NCI-H2196 treated with DMSO at 0.1 percent for 48 hours (cell line): Measurements from ENCODE around the gene COL5A1.
"Not testable (repeated sequence)": the region's sequence is repeated elsewhere in the genome, so short reads cannot be mapped to it uniquely, and the experiment has no call there.

Experiments
- DNase-seq: peaks from one replicate; lab custom pipeline; 2025; ENCODE audit not compliant: unreplicated experiment; lab: John Stamatoyannopoulos, UW

The COL5A1 gene

GRCh38 chr9:134690301-134690751 is 48.7 kb downstream of the COL5A1 start:
- no peak for DNase-seq

DNA sequence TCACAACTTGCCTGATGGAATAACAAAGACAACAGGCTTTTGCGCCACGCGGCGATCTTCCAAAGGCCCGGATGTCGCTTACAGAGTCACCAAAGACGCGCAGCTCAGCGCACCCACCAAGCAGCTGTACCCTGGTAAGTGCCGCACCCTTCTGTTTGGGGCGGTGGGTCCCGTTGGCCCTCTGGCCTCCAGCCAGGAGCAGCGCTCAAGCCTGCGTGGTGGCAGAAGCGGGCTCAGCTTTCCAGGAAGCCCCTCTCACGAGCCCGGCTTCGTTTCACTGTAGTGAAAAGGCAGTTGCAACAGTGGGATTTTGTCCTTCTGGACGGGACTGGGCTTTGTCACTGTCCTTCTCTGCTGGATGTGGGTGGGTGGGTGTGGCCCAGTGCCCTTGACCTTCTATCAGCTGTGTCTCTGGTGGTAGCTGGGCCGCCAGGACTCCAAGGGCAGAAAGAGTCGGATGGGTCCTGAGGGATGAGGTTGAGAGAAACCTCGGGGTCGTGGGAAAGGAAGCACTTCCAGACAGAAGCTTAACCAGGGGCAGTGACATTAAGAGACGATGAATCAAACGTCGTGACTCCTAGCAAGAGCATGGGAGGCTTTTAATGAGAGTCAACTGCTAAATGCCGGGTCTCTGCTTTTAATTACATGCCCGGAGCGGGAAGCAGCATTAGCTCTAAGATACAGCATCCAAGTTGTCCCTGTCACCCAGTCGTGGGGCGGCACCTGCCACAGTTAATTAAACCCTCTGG is 49.5 kb downstream of the COL5A1 start:
- DNase-seq: no peak

GRCh38 chr9:134691695-134692572 is 50.3 kb downstream of the COL5A1 start:
- no peak for DNase-seq

GRCh38 chr9:134692573-134692860 is 50.9 kb downstream of the COL5A1 start:
- no peak for DNase-seq

GRCh38 chr9:134693011-134693410 is 51.4 kb downstream of the COL5A1 start:
- no peak for DNase-seq

- DNase-seq: no peak
Measured at GRCh38 chr9:134693641-134694367, 52.2 kb downstream of the COL5A1 start.

DNA sequence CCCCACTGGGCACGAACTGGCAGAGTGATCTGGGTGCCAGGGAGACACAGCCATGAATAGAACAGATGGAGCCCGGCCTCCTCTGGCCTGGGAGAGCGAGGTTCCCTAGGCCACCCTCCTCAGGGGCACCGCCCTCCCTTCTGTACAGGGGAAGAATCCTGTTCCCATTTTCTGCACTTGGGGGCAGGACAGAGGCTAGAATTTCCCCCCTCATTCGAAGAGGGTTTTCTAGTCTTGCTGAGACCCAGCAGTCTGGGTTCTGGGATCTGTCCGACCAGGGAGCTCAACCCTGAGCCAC is 52.7 kb downstream of the COL5A1 start:
- no peak for DNase-seq

GRCh38 chr9:134694714-134695113 is 53.1 kb downstream of the COL5A1 start:
- no peak for DNase-seq

DNA sequence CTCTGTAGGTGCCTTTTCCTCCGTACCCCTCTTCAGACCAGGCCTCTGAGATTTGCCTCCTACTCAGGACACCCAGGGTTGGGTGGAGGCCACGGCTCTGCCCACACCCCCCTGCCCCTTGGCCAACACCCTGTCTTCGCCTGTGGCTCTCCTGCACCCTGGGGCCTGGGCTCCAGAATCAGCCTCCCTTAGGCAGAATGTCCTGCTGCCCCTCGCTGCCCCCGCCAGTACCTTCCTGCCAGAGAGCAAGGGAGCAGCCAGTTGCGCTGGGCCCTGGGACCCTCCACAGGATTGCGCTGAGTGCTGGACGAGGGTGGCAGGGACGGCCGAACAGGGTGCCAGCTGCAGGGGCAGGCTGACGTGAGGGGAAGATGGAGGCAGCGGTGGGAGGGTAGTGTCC is 53.5 kb downstream of the COL5A1 start:
- DNase-seq: no peak

DNA sequence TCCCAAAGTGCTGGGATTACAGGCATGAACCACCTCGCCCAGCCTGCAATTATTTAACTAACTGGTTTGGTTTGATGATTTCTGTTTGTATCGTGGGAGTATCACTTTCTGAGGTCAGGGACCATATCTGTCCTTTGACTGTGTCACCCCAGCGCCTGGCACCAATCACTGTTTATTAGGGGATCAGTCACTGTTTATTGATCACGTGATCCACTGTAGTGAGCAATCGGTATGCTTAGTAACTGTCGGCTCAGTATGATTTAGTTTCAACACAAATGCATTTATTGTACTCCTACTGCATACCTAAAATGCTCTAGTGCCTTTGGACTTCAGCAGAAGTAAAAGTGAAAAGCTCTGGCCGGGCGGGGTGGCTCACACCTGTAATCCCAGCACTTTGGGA is 54.8 kb downstream of the COL5A1 start:
- DNase-seq: no peak

DNA sequence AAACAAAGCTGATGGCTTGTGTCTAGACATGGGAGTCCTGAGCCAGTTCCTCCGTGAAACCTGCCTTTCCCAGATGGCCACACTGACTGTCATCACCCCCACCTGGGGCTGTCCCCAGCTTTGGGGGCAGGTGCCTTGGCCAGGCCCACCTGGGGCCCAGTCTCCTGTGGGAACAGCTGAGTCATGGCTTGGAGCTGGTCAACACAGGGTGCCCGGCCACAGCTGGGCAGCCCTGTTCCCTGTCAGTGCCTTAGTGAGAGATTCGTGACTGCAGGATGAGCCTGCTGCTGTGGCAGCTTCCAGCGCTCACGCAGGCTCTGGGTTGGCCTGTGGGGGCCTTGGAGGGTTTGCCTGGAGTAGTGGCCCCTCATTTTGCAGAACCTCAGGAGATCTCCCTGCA is 56.5 kb downstream of the COL5A1 start:
- no peak for DNase-seq

GRCh38 chr9:134698587-134699342 is 57.2 kb downstream of the COL5A1 start:
- DNase-seq: peak; percentile 21

- no peak for DNase-seq
Measured at GRCh38 chr9:134699343-134699740, 57.7 kb downstream of the COL5A1 start.

DNA sequence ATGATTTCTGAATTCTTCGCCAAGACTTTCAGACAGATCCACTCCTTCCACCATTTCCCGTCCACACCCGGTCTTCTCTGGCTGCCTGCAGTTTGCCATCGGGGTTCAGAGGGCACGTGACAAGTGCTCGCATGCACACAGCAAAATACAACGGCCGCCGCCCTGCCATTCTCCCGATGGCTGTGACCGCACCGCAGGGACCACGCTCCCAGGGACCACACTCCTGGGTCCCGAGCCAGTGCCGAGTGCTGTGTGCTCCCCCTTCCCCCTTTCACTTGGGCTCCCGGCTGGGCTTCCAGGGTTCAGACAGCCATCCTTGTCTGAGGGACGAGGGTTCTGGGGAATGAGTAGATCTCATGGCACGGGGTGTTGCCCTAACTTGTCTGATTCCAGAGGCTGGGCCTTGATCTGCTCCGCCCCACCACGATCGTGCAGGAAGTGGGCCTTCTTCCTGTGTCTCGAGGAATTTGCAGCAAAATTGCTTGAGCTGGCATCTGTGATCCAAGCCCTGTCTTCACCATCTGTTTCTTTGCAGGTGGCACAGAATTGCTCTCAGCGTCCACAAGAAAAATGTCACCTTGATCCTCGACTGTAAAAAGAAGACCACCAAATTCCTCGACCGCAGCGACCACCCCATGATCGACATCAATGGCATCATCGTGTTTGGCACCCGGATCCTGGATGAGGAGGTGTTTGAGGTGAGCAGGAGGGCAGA is 59.2 kb downstream of the COL5A1 start:
- DNase-seq: no peak

DNA sequence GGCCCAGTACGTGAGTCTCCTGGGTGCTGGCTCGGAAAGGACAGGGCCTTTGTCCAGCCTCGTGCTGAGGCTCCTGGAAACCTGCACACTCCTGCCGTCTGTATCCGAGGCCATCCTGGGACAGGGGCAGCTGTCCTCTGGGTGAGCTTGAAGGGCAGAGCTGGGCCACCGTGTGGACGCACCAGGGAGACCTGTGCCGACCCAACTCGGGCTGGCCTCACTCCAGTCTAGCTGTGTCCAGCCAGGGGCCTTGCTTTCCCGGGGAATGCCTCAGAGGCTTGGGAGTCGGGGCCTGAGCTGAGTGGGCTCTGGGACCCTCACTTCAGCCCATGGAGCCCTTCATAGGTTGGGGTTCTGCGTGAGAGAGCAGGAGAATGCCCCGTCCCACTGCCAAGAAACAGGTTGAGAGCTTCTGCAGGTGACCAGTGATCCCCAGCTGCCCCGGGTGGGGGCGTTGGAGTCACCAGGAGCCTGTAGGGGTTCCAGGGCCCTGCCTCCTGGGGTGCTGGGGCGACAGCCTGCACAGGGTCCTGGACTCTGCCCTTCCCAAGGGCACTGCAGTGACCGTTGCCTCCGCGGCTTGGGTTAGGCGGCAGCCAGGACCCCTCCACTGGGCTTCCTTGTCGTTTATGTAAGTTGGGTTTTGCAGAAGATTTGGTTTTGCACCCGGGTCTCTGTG is 60.1 kb downstream of the COL5A1 start:
- no peak for DNase-seq

DNA sequence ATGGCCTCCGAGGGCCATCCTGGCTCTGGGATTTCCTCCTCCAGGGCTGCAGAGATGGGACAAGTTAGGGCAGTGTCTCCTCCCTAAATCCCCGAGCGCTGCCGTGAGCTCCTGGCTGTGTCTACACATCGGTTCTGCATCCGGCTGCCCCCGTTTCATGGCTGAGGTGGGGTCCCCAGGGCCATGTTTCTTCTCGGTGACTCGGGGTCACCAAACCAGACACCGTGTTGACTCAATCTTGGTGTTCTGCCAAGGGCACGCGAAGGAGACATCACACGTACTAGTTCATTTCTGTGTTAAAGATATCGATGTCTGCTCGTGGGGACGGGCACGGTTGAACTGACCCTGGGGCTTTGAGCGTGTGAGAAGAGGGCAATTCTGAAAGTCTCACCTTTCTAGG is 60.7 kb downstream of the COL5A1 start:
- DNase-seq: no peak

GRCh38 chr9:134703730-134704114 is 62.1 kb downstream of the COL5A1 start:
- DNase-seq: not testable (repeated sequence)

- DNase-seq: no peak
Measured at GRCh38 chr9:134704498-134704897, 62.9 kb downstream of the COL5A1 start.

- no peak for DNase-seq
Measured at GRCh38 chr9:134705786-134706185, 64.2 kb downstream of the COL5A1 start.

DNA sequence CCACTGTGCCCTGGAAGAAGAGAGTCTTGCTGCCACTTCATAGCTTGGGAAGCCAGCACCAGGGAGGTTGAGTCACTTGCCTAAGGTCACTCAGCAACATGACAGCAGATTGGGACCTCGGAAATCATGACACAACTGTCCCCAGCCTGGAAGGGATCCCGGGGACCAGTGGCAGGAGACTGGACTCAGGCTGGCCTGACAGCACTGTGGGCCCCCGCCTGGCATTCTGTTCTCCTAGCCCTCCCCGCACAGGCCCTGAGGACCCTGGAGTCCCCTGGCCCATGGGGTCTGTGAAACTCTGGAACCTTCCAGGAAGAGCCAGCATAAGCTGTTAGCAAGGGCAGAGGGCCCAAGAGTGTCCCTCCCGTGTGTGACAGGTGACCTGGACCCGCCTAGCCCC is 64.9 kb downstream of the COL5A1 start:
- no peak for DNase-seq
